Prostate gland (tissue), 2 donors: ENCODE measurements around the gene TMED4.

Source experiments
- POLR2A ChIP-seq: fragments of 450-650 bp; IDR thresholded peaks from one replicate; pipeline ENCODE4 v1.6.1; 2016; ENCODE audit warnings: antibody characterized with exemption, mild to moderate bottlenecking
- TF ChIP-seq, protein P1 (sequence below), 4 experiments: fragments of 200-600 bp in 2 of 4; fragments of 450-650 bp in 2 of 4; sonication (generic) in 2 of 4; IDR thresholded peaks; 1 replicate in 3 of 4; 2 replicates in 1 of 4; pipeline ENCODE4 v1.5.1; 2016 to 2019; ENCODE audit warnings: antibody characterized with exemption in 4 of 4, mild to moderate bottlenecking in 2 of 4, moderate library complexity in 2 of 4

- TF ChIP-seq, protein P1, sequence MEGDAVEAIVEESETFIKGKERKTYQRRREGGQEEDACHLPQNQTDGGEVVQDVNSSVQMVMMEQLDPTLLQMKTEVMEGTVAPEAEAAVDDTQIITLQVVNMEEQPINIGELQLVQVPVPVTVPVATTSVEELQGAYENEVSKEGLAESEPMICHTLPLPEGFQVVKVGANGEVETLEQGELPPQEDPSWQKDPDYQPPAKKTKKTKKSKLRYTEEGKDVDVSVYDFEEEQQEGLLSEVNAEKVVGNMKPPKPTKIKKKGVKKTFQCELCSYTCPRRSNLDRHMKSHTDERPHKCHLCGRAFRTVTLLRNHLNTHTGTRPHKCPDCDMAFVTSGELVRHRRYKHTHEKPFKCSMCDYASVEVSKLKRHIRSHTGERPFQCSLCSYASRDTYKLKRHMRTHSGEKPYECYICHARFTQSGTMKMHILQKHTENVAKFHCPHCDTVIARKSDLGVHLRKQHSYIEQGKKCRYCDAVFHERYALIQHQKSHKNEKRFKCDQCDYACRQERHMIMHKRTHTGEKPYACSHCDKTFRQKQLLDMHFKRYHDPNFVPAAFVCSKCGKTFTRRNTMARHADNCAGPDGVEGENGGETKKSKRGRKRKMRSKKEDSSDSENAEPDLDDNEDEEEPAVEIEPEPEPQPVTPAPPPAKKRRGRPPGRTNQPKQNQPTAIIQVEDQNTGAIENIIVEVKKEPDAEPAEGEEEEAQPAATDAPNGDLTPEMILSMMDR (IDR thresholded peaks at IDR 0.05): no peak
- no peak for TF ChIP-seq POLR2A
Observed at GRCh38 chr7:44539669-44540506, 42.1 kb downstream of the TMED4 start.
